Neutrophil (primary cell): ENCODE measurements around the gene FKBP6.

Experiments used
- H3K27ac ChIP-seq: fragments of 200-600 bp; sonication (generic); 2 replicates; pipeline ENCODE4 v1.5.1; 2016; ENCODE audit warnings: mild to moderate bottlenecking, moderate library complexity
- H3K27me3 ChIP-seq: fragments of 200-600 bp; sonication (generic); 2 replicates; pipeline ENCODE4 v1.6.0; 2016; ENCODE audit warnings: mild to moderate bottlenecking
- H3K36me3 ChIP-seq: fragments of 200-600 bp; sonication (generic); 2 replicates; pipeline ENCODE4 v1.5.1; 2017
- H3K4me1 ChIP-seq, 2 experiments: fragments of 200-600 bp in 1 of 2; sonication (generic) in 1 of 2; 1 replicate in 1 of 2; 2 replicates in 1 of 2; pipeline versions ENCODE4 v1.5.1 to v1.6.1; 2013 to 2016; ENCODE audit warnings: low read depth in 1 of 2, low read length in 1 of 2, mild to moderate bottlenecking in 1 of 2, moderate library complexity in 1 of 2; ENCODE audit not compliant: control insufficient read depth in 1 of 2, insufficient read depth in 1 of 2
- H3K4me3 ChIP-seq, 2 experiments: fragments of 200-600 bp in 1 of 2; sonication (generic) in 1 of 2; 1 replicate in 1 of 2; 2 replicates in 1 of 2; pipeline ENCODE4 v1.5.1; 2013 to 2016; ENCODE audit warnings: low read depth in 1 of 2, low read length in 1 of 2, mild to moderate bottlenecking in 1 of 2, moderate library complexity in 1 of 2
- H3K9me3 ChIP-seq: fragments of 200-600 bp; sonication (generic); 2 replicates; pipeline ENCODE4 v1.5.1; 2016
- CTCF ChIP-seq: fragments of 200-600 bp; sonication (generic); IDR thresholded peaks from 2 replicates; pipeline ENCODE4 v1.5.1; 2016; ENCODE audit warnings: antibody characterized with exemption

The FKBP6 gene

GRCh38 chr7:73345951-73346350 is 18.0 kb downstream of the FKBP6 start:
- no peak overlapping the region for H3K4me3 ChIP-seq
- H3K36me3 ChIP-seq = no peaks in the 10 kb centered on the region
- H3K4me1 ChIP-seq = no peaks in the 10 kb centered on the region
- H3K27ac ChIP-seq = no peak overlapping the region
- TF ChIP-seq CTCF = no peak
- no peaks in the 10 kb centered on the region for H3K27me3 ChIP-seq
- no peaks in the 10 kb centered on the region for H3K9me3 ChIP-seq

DNA sequence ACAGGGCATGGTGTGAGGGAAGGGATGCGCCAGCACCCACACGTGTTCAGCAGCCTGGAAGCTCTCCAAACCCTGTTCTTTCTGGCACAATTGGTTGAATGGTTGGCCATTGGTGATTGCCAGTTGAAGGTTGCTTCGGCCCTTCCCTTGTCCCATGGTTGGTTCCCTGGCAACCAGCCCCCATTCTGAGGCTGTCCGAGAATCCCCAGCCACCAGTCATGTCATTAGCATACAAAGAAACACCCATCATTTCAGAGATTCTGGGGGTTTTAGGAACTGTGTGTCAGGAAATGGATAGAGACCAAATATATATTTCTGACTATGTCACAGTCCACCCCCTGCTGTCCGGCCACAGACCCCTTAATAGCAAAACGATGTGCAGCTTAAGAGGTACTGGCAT is 21.8 kb downstream of the FKBP6 start:
- no peak overlapping the region for H3K27ac ChIP-seq

GRCh38 chr7:73350306-73351068 is 22.5 kb downstream of the FKBP6 start:
- no peaks in the 10 kb centered on the region for H3K4me1 ChIP-seq
- H3K27ac ChIP-seq = no peak overlapping the region
- H3K36me3 ChIP-seq = no peaks in the 10 kb centered on the region
- TF ChIP-seq CTCF = no peak
- H3K9me3 ChIP-seq = no peaks in the 10 kb centered on the region
- H3K27me3 ChIP-seq = no peaks in the 10 kb centered on the region
- H3K4me3 ChIP-seq = no peak overlapping the region

More for the DNA sequence above, 21.8 kb downstream of the FKBP6 start:
- H3K4me3 ChIP-seq = no peak overlapping the region
- no peaks in the 10 kb centered on the region for H3K4me1 ChIP-seq
- H3K27me3 ChIP-seq = no peaks in the 10 kb centered on the region
- TF ChIP-seq CTCF = no peak
- no peaks in the 10 kb centered on the region for H3K36me3 ChIP-seq
- no peaks in the 10 kb centered on the region for H3K9me3 ChIP-seq

GRCh38 chr7:73351447-73352167 is 23.6 kb downstream of the FKBP6 start:
- H3K9me3 ChIP-seq = no peaks in the 10 kb centered on the region
- TF ChIP-seq CTCF = no peak
- no peak overlapping the region for H3K4me3 ChIP-seq
- H3K27me3 ChIP-seq = no peaks in the 10 kb centered on the region
- no peak overlapping the region for H3K27ac ChIP-seq
- no peaks in the 10 kb centered on the region for H3K36me3 ChIP-seq
- no peaks in the 10 kb centered on the region for H3K4me1 ChIP-seq

DNA sequence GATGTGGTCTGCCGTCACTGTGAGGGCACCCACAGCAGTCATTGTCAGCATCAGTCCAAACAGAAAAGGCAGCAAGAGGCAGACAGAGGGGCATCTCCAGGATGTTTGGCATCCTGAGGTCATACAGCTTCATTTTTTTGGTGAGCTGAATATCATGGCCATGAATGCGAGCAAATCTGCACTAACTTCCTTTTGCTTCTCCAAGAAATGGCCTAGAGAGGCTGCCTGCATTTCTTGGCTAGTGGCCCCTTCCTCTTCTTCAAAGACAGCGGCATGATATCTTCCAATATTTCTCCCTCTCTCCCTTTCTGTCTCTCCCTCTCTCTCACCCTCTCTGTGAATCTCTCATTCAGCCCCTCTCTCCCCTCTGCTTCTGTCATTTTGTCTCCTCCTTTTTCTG is 24.8 kb downstream of the FKBP6 start:
- H3K27me3 ChIP-seq = no peaks in the 10 kb centered on the region
- TF ChIP-seq CTCF = no peak
- H3K27ac ChIP-seq = no peak overlapping the region
- H3K36me3 ChIP-seq = no peaks in the 10 kb centered on the region
- H3K4me1 ChIP-seq = peaks cover 0 to 3% of the 10 kb centered on the region in 2 experiments
- H3K4me3 ChIP-seq = no peak overlapping the region
- no peaks in the 10 kb centered on the region for H3K9me3 ChIP-seq
